ENCODE data around the gene TOX2.

TOX2 gene

GRCh38 chr20:43942201-43942590, 27.5 kb downstream of the TOX2 start:
- TF ChIP-seq, protein P1, sequence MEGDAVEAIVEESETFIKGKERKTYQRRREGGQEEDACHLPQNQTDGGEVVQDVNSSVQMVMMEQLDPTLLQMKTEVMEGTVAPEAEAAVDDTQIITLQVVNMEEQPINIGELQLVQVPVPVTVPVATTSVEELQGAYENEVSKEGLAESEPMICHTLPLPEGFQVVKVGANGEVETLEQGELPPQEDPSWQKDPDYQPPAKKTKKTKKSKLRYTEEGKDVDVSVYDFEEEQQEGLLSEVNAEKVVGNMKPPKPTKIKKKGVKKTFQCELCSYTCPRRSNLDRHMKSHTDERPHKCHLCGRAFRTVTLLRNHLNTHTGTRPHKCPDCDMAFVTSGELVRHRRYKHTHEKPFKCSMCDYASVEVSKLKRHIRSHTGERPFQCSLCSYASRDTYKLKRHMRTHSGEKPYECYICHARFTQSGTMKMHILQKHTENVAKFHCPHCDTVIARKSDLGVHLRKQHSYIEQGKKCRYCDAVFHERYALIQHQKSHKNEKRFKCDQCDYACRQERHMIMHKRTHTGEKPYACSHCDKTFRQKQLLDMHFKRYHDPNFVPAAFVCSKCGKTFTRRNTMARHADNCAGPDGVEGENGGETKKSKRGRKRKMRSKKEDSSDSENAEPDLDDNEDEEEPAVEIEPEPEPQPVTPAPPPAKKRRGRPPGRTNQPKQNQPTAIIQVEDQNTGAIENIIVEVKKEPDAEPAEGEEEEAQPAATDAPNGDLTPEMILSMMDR (IDR thresholded peaks at IDR 0.05): no peak

GRCh38 chr20:43942667-43943285, 28.1 kb downstream of the TOX2 start:
- TF ChIP-seq, protein P1 (IDR thresholded peaks at IDR 0.05): no peak

- TF ChIP-seq, protein P1 (IDR thresholded peaks at IDR 0.05): no peak
Observed at GRCh38 chr20:43943725-43944124, 29.1 kb downstream of the TOX2 start.

- TF ChIP-seq, protein P1 (IDR thresholded peaks at IDR 0.05): no peak
Observed at GRCh38 chr20:43944653-43945235, 30.1 kb downstream of the TOX2 start.

DNA sequence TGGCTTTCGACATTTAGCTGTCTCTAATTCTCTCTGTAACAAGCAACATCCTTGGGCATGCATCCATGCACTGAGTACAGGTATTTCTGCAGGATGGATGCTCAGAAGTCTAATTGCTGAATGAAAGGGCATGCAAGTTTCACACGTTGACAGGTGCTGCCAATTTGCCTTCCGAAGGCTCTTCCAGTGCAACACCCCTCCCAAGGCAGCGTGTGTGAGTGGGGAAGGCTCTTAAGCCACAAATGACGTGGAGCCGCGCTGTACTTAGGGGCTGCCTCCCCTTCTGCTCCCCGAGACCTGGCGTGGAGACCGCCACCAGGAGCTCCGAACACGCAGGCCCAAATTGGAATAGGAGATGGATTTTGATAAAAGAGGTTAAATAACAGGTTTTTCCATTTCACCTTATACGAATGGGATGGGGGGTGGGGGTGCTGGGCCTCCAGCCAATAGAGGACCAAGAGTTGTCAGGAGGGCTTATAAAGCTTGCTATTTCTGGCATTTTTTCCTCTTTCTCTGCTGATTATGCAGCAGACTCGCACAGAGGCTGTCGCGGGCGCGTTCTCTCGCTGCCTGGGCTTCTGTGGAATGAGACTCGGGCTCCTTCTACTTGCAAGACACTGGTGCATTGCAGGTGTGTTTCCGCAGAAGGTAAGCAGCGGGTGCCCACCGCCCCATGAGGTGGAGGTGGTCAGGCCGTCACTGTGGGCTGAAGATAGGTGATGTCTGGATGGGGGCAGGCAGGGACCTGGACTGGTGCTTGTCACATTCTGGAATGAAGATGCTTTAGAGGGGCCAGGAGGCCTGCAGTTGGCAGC, 30.9 kb downstream of the TOX2 start:
- TF ChIP-seq, protein P1 (IDR thresholded peaks at IDR 0.05): no peak

GRCh38 chr20:43946206-43946491, 31.5 kb downstream of the TOX2 start:
- TF ChIP-seq, protein P1 (IDR thresholded peaks at IDR 0.05): no peak

- TF ChIP-seq, protein P1 (IDR thresholded peaks at IDR 0.05): no peak
Observed at GRCh38 chr20:43946659-43947315, 32.1 kb downstream of the TOX2 start.

All from LNCAP (cell line).